DOHH2 (cell line): ENCODE results near the gene NOL9.

Experiments used
- EZH2phosphoT487 ChIP-seq: fragments of 200-600 bp; sonication (generic); IDR thresholded peaks from 2 replicates; pipeline ENCODE4 v1.6.1; 2017; ENCODE audit warnings: borderline replicate concordance, mild to moderate bottlenecking, antibody characterized with exemption, low read length, moderate library complexity, mixed read lengths
- TF ChIP-seq, protein P1 (sequence below): fragments of 200-600 bp; sonication (generic); IDR thresholded peaks from one replicate; pipeline ENCODE4 v1.5.1; 2014; ENCODE audit warnings: antibody characterized with exemption, mild to moderate bottlenecking, low read depth, low read length; ENCODE audit not compliant: poor library complexity, severe bottlenecking

DNA sequence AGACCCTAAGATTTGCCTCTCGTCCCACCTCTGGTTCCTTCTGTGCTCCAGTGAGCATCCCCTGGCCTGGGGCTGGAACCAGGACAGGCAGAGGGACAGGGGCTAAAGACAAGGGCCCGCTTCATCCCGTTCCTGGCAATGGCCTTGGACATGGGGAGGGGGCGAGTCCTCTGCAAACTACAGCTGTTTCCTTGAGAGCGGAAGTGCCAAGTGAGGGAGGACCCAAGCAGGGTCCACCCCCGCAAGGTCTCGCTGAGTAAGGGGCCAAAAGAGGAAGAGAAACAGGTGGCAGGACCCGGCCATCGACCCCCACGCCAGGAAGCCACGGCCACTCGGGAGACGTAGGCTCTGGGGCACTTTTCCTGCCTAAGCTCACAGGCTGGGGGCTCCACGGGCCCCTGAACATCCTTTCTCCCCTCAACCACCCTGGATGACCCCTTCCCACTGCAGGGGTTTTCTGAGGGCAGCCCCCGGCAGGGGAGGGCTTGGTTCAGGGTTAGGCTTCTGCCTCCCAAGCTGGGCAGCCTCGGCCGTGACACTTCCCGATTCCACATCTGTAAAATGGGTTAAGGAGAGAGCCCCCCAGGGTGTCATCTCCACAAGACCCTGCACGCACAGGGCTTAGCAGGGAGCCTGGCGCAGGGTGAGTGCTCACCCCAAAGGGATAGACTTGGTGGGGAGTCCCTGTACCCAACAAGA, 44.9 kb downstream of the NOL9 start:
- TF ChIP-seq, protein P1, sequence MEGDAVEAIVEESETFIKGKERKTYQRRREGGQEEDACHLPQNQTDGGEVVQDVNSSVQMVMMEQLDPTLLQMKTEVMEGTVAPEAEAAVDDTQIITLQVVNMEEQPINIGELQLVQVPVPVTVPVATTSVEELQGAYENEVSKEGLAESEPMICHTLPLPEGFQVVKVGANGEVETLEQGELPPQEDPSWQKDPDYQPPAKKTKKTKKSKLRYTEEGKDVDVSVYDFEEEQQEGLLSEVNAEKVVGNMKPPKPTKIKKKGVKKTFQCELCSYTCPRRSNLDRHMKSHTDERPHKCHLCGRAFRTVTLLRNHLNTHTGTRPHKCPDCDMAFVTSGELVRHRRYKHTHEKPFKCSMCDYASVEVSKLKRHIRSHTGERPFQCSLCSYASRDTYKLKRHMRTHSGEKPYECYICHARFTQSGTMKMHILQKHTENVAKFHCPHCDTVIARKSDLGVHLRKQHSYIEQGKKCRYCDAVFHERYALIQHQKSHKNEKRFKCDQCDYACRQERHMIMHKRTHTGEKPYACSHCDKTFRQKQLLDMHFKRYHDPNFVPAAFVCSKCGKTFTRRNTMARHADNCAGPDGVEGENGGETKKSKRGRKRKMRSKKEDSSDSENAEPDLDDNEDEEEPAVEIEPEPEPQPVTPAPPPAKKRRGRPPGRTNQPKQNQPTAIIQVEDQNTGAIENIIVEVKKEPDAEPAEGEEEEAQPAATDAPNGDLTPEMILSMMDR = no peak
- TF ChIP-seq EZH2phosphoT487 = no peak
